ENCODE measurements around the gene COBL.
A peak's percentile ranks its signal among the peaks of the same experiment; 100 is the strongest.

The COBL gene

DNA sequence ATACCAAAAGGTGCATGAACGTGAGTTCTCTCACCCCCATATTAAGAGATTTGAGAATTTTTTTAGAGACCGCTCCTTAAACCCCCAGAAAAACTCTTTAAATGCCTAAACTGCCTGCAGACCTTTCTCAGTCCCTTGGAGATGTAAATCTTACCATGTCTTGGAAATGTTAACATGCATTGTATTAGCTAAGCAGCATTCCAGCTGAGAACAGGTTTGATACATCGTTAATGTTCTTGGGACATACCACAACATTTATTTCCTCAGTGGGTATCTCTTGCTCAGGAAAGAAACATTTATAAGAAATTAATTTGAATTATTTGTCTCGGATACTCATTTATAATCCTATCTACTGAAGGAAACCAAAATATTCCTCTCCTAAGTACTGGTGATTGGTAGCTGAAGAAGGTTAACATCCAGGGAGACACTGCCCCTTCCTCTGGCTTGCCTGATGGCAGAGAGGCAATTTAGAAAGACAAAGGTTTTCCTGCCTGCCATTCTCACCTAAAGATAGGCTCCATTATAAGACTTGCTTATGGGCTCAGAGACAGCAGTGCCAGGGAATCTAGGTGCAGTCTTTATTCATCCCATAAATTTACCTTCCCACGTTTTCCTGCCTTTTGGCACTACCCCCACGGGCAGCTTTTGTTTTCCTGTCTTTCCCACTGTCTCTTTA lies 141.2 kb downstream of the COBL start:
- no peak overlapping the region for H3K4me3 ChIP-seq (ENCODE audit: low read depth, low read length)
- TF ChIP-seq CTCF (conservative IDR thresholded peaks at IDR 0.05; ENCODE audit: low read depth, low read length): no peak
- no peak for DNase-seq (ENCODE audit: low read depth)

DNA sequence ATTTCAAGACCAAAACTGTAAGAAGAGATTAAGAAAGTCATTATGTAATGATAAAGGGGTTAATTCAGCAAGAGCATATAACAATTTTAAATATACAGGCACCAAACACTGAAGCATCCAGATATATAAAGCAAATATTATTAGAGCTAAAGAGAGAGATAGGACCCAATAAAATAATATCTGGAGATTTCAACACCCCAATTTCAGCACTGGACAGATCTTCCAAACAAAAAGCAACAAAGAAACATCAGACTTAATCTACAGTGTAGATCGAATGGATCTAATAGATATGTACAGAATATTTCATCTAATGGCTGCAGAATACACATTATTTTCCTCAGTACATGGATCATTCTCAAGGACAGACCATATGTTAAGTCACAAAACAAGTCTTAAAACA lies 151.3 kb downstream of the COBL start:
- H3K4me3 ChIP-seq (ENCODE audit: low read depth, low read length): no peak overlapping the region
- no peak for DNase-seq (ENCODE audit: low read depth)
- no peak for TF ChIP-seq CTCF (conservative IDR thresholded peaks at IDR 0.05; ENCODE audit: low read depth, low read length)

- TF ChIP-seq CTCF (conservative IDR thresholded peaks at IDR 0.05; ENCODE audit: low read depth, low read length): peak; percentile 90
- DNase-seq (ENCODE audit: low read depth): peak; percentile 91
These were observed 153.8 kb downstream of the COBL start for GRCh38 chr7:51162724-51163329.

GRCh38 chr7:51161937-51162336 lies 154.7 kb downstream of the COBL start:
- no peak overlapping the region for H3K4me3 ChIP-seq (ENCODE audit: low read depth, low read length)
- TF ChIP-seq CTCF (conservative IDR thresholded peaks at IDR 0.05; ENCODE audit: low read depth, low read length): peak; percentile 0
- DNase-seq (ENCODE audit: low read depth): no peak

More at GRCh38 chr7:51162724-51163329, 153.8 kb downstream of the COBL start:
- H3K4me3 ChIP-seq (ENCODE audit: low read depth, low read length): no peak overlapping the region

- DNase-seq (ENCODE audit: low read depth): peak; percentile 88
- TF ChIP-seq CTCF (conservative IDR thresholded peaks at IDR 0.05; ENCODE audit: low read depth, low read length): peak; percentile 99
These were observed 155.5 kb downstream of the COBL start for GRCh38 chr7:51160990-51161615.

GRCh38 chr7:51160411-51160810 lies 156.2 kb downstream of the COBL start:
- DNase-seq (ENCODE audit: low read depth): no peak
- TF ChIP-seq CTCF (conservative IDR thresholded peaks at IDR 0.05; ENCODE audit: low read depth, low read length): no peak
- H3K4me3 ChIP-seq (ENCODE audit: low read depth, low read length): no peak overlapping the region

More at GRCh38 chr7:51160990-51161615, 155.5 kb downstream of the COBL start:
- no peak overlapping the region for H3K4me3 ChIP-seq (ENCODE audit: low read depth, low read length)

All from choroid plexus epithelial cell (primary cell).